ENCODE data around the gene SPC24. TPM values are rescaled to one million over a fixed set of nuclear protein-coding genes. Genes with fewer than 3 reads are reported as not detected.
"Not testable (repeated sequence)": the region's sequence is repeated elsewhere in the genome, so short reads cannot be mapped to it uniquely, and the experiment has no call there.

The SPC24 gene
- total RNA-seq, 1 experiment from 2014 or later: 16.4 TPM

DNA sequence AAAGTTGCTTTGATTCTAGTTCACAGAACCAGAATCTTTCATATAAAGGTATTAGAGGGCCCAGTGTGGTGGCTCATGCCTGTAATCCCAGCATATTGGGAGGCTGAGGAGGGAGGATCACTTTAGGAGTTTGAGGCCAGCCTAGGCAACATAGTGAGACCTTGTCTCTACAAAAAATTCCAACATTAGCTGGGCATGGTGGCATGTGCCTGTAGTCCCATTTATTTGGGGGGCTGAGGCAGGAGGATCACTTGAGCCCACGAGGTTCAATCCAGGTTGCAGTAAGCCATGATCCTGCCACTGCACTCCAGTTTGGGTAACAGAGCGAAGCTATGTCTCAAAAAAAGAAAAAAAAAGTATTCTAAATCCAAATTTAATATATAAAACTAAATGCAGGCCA, 57.3 kb downstream of the SPC24 start:
- CTCF ChIA-PET: interaction anchor here (0.5 to 2.6 kb wide), 3 partner anchors 27 to 1800 kb away, joined by 4 to 11 read pairs (median 4); no protein-coding TSS in a partner anchor
- H3K9me3 Mint-ChIP-seq (ENCODE audit: unreplicated experiment): no peaks in the 10 kb centered on the region
- no peak for DNase-seq (ENCODE audit: unreplicated experiment)
- peaks cover 26% of the 10 kb centered on the region for H3K4me1 Mint-ChIP-seq (ENCODE audit: insufficient read depth, unreplicated experiment)
- H3K27ac Mint-ChIP-seq (ENCODE audit: low read depth, unreplicated experiment): no peak overlapping the region
- POLR2A ChIA-PET: interaction anchor here (1.2 to 5.4 kb wide), 3 partner anchors 8 to 63 kb away, joined by 6 to 73 read pairs (median 6); partner anchors contain the start of gene LDLR
- no TSS peak for BruUV-seq (replicated peaks)
- no peaks in the 10 kb centered on the region for H3K27me3 Mint-ChIP-seq (ENCODE audit: insufficient read depth, unreplicated experiment)
- no peak overlapping the region for H3K4me3 Mint-ChIP-seq (ENCODE audit: unreplicated experiment)
- TF ChIP-seq, protein P1, sequence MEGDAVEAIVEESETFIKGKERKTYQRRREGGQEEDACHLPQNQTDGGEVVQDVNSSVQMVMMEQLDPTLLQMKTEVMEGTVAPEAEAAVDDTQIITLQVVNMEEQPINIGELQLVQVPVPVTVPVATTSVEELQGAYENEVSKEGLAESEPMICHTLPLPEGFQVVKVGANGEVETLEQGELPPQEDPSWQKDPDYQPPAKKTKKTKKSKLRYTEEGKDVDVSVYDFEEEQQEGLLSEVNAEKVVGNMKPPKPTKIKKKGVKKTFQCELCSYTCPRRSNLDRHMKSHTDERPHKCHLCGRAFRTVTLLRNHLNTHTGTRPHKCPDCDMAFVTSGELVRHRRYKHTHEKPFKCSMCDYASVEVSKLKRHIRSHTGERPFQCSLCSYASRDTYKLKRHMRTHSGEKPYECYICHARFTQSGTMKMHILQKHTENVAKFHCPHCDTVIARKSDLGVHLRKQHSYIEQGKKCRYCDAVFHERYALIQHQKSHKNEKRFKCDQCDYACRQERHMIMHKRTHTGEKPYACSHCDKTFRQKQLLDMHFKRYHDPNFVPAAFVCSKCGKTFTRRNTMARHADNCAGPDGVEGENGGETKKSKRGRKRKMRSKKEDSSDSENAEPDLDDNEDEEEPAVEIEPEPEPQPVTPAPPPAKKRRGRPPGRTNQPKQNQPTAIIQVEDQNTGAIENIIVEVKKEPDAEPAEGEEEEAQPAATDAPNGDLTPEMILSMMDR (IDR thresholded peaks at IDR 0.05; ENCODE audit: unreplicated experiment): no peak
- H3K36me3 Mint-ChIP-seq (ENCODE audit: insufficient read depth, unreplicated experiment): peaks cover 94% of the 10 kb centered on the region
- intact Hi-C loops (cut with micrococcal nuclease): no loop called here

DNA sequence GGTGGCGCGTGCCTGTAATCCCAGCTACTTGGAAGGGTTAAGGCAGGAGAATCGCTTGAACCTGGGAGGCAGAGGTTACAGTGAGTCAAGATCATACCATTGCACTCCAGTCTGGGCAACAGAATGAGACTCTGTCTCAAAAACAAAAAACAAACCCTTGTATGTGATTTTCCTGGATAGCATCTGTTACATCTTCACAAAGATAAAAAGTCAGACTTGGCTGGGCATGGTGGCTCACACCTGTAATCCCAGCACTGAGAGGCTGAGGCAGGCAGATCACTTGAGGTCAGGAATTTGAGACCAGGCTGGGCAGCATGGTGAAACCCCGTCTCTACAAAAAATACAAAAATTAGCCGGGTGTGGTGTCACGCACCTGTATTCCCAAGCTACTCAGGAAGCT, 58.2 kb downstream of the SPC24 start:
- H3K4me1 Mint-ChIP-seq (ENCODE audit: insufficient read depth, unreplicated experiment): peaks cover 26% of the 10 kb centered on the region
- DNase-seq (ENCODE audit: unreplicated experiment); H3K27me3 Mint-ChIP-seq (ENCODE audit: insufficient read depth, unreplicated experiment); H3K4me3 Mint-ChIP-seq (ENCODE audit: unreplicated experiment); BruUV-seq (replicated peaks); H3K9me3 Mint-ChIP-seq (ENCODE audit: unreplicated experiment); intact Hi-C loops (cut with micrococcal nuclease): not testable (repeated sequence)
- peaks cover 94% of the 10 kb centered on the region for H3K36me3 Mint-ChIP-seq (ENCODE audit: insufficient read depth, unreplicated experiment)
- CTCF ChIA-PET: interaction anchor here (0.8 to 2.6 kb wide), 3 partner anchors 29 to 62 kb away, joined by 3 to 11 read pairs (median 3); no protein-coding TSS in a partner anchor
- POLR2A ChIA-PET: interaction anchor here (1.1 to 5.4 kb wide), 4 partner anchors 7 to 62 kb away, joined by 4 to 73 read pairs (median 6); partner anchors contain the start of gene LDLR
- H3K27ac Mint-ChIP-seq (ENCODE audit: low read depth, unreplicated experiment): peak overlapping the region; percentile 95

DNA sequence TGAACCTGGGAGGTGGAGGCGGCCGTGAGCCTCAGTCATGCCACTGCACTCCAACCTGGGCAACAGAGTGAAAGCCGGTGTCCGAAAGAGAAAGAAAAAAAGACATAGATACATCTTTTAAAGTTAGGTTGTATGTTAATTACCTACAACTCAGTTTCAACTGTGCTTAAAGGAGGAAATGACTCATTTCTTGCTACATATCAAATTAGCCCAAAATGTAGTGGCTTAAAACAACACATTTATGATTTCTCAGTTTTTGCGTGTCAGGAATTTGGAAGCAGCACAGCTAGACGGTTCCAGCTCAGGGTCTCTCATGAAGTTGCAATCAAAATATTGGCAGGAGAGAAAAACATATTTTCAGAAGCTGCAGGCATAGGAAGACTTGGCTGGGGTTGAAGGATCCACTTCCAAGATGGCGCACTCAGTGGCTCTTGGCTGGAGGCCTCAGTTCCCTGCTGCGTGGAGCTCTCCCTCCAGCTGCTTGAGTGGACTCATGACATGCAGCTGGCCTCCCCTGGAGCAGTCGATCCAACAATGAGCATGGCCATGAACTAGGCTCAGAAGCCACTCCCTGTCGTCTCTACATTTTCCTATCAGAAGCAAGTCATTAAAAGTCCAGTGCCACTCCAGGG, 59.3 kb downstream of the SPC24 start:
- peak overlapping the region; percentile 95 for H3K27ac Mint-ChIP-seq (ENCODE audit: low read depth, unreplicated experiment)
- CTCF ChIA-PET: interaction anchor here (2.6 kb wide), 1 partner anchor 61 kb away, joined by 11 read pairs; no protein-coding TSS in a partner anchor
- POLR2A ChIA-PET: interaction anchor here (0.6 to 5.4 kb wide), 7 partner anchors 9 to 165 kb away, joined by 3 to 73 read pairs (median 4); partner anchors contain the start of genes LDLR and SMARCA4

More for the DNA sequence above, 59.3 kb downstream of the SPC24 start:
- no peaks in the 10 kb centered on the region for H3K27me3 Mint-ChIP-seq (ENCODE audit: insufficient read depth, unreplicated experiment)
- H3K4me3 Mint-ChIP-seq (ENCODE audit: unreplicated experiment): peak overlapping the region; percentile 92
- intact Hi-C loops (cut with micrococcal nuclease): no loop called here
- BruUV-seq (replicated peaks): no TSS peak
- peak; percentile 88 for DNase-seq (ENCODE audit: unreplicated experiment)
- H3K36me3 Mint-ChIP-seq (ENCODE audit: insufficient read depth, unreplicated experiment): peaks cover 94% of the 10 kb centered on the region
- H3K9me3 Mint-ChIP-seq (ENCODE audit: unreplicated experiment): no peaks in the 10 kb centered on the region
- TF ChIP-seq, protein P1 (IDR thresholded peaks at IDR 0.05; ENCODE audit: unreplicated experiment): no peak
- peaks cover 26% of the 10 kb centered on the region for H3K4me1 Mint-ChIP-seq (ENCODE audit: insufficient read depth, unreplicated experiment)

Small RNA genes within 50 kb of the gene (microRNA-seq; reads per million reads assigned to microRNA genes)
- gene MIR6886: 10.7 reads per million, percentile 51 among the genes with 10 or more reads in this experiment

Other genes with a start within 250 kb of the SPC24 start
- gene YIPF2, start 227.1 kb downstream of the SPC24 start, total RNA-seq (2022): 65.5 and 75.3 TPM in 2 replicates
- gene TIMM29, start 227.0 kb downstream of the SPC24 start, total RNA-seq (2022): 18.3 and 19.3 TPM in 2 replicates
- 127 and 132 TPM in 2 replicates for gene SMARCA4, start 194.8 kb downstream of the SPC24 start, total RNA-seq (2022)
- 126 and 127 TPM in 2 replicates for gene LDLR, start 66.3 kb downstream of the SPC24 start, total RNA-seq (2022)
- 25.0 and 29.2 TPM in 2 replicates for gene KANK2, start 41.8 kb upstream of the SPC24 start, total RNA-seq (2022)
- not detected in 2 replicates for gene ANGPTL8, start 83.8 kb upstream of the SPC24 start, total RNA-seq (2022)
- gene DOCK6, start 106.7 kb upstream of the SPC24 start, total RNA-seq (2022): 49.1 and 61.7 TPM in 2 replicates
- not detected in 2 replicates for gene TSPAN16, start 140.4 kb upstream of the SPC24 start, total RNA-seq (2022)
- 42.8 and 46.5 TPM in 2 replicates for gene RAB3D, start 183.9 kb upstream of the SPC24 start, total RNA-seq (2022)
- gene TMEM205, start 190.5 kb upstream of the SPC24 start, total RNA-seq (2022): 93.1 and 96.6 TPM in 2 replicates
- gene CCDC159, start 190.7 kb upstream of the SPC24 start, total RNA-seq (2022): 17.2 and 18.2 TPM in 2 replicates
- 19.5 and 24.2 TPM in 2 replicates for gene PLPPR2, start 199.7 kb upstream of the SPC24 start, total RNA-seq (2022)
- gene SWSAP1, start 218.9 kb upstream of the SPC24 start, total RNA-seq (2022): 1.0 and 1.4 TPM in 2 replicates
- 1.7 and 2.7 TPM in 2 replicates for gene EPOR, start 228.5 kb upstream of the SPC24 start, total RNA-seq (2022)

Data from MCF 10A (cell line).